Astrocyte (in vitro differentiated cells and primary cell): Measurements from ENCODE around the gene TMEM271.

Source experiments
- CTCF ChIP-seq: IDR thresholded peaks from 2 replicates; pipeline ENCODE4 v1.5.1; 2011; ENCODE audit warnings: low read depth, mild to moderate bottlenecking, inconsistent platforms, low read length, moderate library complexity; ENCODE audit not compliant: insufficient read depth
- EZH2 ChIP-seq: IDR thresholded peaks from 2 replicates; pipeline ENCODE4 v1.6.1; 2012; ENCODE audit warnings: mild to moderate bottlenecking, low read length, inconsistent platforms; ENCODE audit not compliant: insufficient read depth

- TF ChIP-seq CTCF (no peak), EZH2 (no peak)
Observed at GRCh38 chr4:610411-611261, 34.5 kb upstream of the TMEM271 start.
